GM19455 (cell line): Measurements from ENCODE around the gene MYO15B.

ENCODE experiments used
- ATAC-seq: cut with Tn5 transposase; IDR thresholded peaks from one replicate; pipeline ENCODE4 v1.9.1; 2021; ENCODE audit not compliant: unreplicated experiment

MYO15B gene

DNA sequence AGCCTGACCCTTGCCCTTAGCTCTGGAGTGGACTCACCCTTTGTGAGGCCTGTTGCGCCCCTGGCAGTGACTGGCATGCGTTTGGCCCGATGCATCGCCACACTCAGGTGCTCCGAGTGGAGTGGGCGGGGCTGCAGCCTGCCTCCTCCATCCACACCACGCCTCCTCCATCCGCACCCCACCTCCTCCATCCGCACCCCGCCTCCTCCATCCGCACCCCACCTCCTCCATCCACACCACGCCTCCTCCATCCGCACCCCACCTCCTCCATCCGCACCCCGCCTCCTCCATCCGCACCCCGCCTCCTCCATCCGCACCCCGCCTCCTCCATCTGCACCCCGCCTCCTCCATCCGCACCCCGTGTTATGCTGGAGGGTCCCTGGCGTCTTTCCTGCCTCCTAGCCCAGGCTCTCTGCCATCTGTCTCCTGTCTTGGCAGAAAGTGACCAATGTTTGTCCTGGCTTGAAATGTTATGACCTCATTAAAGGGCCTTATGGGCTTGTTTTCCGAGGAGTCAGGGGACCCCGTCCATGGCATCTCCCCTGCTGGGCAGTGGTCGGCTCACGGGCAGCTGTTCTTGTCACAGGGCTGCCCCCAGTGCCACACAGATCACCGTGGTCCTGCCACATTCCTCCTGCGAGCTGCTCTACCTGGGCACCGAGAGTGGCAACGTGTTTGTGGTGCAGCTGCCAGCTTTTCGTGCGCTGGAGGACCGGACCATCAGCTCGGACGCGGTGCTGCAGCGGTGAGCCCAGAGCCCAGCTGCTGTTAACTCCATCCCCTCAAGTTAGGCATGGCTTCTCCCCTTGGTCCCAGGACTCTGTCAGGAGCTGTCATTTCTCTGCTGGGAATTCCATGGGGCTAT is 28.7 kb upstream of the MYO15B start:
- ATAC-seq = no peak

DNA sequence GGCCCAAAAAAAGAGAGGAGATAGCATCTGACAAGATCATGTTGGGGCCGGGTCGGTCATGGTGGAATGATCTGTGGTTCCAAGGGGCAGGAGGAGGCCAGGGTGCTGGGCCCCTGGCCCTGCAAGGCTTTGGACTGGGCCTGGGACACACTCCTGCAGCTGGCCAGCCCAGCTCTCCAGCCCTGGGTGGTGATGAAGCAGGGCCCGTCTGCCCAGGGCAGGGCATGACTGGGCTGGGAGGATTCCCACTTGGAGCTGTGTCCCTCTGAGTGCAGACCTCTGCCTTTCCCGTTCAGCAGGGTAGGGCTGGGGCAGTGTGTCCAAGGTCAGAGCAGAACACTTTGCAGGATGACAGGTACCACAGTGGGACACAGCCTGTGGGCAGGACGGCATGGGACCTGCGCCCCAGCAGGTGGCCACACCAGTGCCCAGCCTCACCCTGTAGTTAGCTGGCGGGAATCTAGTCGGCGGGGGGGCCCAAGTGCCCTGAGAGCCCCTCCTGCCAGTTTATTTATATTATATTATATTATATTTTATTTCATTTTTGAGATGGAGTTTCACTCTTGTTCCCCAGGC is 27.6 kb upstream of the MYO15B start:
- ATAC-seq = no peak

DNA sequence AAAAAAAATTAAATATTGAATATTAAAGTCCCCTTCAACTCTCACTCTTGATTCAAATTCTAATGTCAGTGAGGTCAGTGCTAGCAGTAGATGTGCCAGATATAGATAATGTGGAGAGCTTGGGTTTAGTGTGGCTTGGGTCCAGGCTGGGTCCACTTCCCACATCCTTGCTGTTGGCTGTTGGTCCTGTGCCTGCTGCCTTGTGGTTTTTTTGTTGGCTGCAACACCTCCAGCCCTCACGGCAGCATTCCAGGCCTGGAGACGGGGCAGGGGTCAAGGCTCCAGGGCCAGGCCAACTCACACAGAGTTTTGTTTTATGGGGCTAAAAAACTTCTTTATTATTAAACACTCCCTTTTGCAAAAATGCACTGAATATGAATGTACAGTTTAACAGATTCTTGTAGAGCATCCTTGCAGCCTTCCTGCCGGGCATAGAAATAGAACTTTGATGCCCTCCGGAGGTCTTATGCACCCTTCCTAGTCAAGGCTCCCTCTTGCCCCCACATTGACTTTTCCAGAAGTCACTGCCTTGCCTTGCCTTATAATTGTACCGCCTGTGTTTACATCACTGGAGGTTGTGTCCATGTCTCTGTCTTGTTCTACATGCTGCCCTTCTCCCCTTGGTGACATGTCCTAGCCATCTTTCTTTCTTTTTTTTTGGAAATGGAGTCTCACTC is 25.5 kb upstream of the MYO15B start:
- ATAC-seq = no peak

DNA sequence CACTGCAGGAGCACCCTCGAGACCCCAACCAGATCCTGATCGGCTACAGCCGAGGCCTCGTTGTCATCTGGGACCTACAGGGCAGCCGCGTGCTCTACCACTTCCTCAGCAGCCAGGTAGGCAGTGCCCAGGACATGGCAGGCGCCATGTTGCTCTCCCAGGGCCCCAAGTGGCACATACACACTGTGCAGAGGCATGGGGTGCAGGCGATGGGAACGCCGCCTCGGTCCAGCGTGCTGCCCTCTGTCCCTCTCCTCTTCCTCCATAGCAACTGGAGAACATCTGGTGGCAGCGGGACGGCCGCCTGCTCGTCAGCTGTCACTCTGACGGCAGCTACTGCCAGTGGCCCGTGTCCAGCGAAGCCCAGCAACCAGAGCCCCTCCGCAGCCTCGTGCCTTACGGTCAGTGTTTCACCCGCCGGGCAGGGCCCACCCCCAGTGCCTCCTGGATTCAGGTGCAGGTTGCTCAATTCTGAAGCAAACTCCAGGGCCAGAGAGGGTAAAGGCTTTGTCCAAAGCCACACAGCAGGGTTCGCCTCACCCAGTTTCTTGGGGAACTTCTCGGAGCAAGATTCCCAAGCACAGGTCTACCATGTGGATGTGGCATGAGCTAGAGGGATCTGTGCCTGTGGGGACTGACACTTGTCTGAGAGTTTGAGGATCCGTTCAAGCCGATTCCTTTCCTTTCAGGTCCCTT is 24.4 kb upstream of the MYO15B start:
- no peak for ATAC-seq

DNA sequence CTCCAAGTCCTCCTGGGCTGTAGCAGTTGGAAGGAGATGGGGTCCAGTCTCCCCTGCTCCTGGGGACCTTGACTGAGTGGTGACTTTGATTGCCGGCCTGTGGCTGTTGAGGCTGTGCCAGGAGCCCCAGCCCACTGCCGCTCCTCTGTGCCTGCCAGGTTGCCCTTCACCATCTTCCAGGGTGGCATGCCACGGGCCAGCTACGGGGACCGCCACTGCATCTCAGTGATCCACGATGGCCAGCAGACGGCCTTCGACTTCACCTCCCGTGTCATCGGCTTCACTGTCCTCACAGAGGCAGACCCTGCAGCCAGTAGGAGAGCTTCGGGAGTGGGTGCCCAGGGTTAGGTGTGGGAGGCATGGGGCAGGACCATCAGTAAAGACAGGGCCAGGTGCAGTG is 23.4 kb upstream of the MYO15B start:
- ATAC-seq = no peak

DNA sequence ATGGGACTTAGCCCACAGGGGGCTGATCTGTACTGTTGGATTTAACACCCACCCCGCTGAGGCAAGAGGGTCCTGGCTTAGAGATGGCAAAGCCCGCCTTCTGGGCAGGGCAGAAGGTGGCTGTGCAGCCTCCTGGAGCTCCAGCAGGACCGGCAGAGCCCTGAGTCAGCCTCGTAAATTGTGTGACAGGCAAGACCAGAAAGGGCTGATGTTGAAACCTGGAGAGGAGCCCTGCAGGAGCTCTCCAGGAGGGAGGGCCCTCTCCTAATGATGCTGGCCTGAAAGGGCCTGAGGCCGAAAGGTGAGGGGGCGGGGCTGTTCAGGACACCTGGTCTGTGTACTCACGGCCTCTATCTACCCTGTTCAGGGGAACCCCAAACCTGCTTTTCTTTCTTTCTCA is 22.5 kb upstream of the MYO15B start:
- no peak for ATAC-seq

DNA sequence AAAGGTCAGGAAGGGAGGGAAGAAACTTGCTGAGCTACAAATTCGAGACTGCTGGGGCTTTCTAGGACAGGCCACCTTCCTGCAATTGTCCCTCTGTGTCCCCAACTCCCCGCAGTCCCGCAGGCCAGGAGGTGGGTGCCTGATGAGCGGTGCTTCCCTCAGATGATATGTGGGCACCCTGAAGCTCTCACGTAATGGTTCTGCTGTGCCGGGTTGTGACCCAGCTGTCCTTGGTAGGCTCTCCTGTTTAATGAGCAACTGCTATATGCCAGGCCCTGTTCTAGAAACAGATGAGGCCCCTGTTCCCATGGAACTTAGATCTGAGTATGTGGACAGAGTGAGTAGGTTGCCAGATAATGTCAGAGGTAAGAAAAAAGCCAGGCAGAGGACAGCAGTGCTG is 22.0 kb upstream of the MYO15B start:
- no peak for ATAC-seq

DNA sequence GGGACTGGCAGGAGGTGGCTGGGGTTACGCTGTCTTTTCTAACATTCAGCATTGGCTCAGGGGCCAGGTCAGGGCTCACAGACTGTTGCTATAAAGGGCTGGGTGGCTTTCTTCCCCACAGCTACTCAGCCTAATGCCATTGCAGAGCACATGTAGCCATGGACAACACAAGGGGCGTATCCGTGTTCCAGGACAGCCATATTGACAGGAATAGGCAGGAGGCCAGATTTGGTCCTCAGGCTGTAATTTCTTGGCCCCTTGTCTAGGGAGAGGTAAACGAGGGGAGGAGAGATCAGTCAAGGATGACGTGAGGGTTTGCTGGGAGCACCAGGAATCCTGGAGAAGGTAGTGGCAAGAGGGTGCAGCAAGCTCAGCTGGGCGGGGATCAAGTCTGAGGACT is 21.2 kb upstream of the MYO15B start:
- no peak for ATAC-seq

DNA sequence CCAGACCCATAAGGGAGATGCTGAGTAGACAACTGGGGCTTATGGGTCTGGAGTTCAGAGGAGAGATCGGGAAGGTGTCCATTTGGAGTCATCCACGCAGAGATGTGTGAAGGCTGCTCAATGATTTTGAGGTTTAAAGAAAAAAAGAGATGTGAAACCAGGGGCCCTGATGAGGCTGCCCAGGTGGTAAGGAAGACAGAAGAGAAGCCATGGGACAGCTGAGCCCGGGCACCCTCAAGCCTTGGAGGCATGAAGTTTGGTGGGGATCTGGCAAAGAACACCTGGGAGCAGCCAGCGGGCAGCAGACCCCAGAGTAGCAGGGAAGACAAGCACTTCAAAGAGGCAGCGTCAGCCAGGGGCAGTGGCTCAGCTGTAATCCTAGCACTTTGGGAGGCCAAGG is 20.8 kb upstream of the MYO15B start:
- ATAC-seq = no peak

DNA sequence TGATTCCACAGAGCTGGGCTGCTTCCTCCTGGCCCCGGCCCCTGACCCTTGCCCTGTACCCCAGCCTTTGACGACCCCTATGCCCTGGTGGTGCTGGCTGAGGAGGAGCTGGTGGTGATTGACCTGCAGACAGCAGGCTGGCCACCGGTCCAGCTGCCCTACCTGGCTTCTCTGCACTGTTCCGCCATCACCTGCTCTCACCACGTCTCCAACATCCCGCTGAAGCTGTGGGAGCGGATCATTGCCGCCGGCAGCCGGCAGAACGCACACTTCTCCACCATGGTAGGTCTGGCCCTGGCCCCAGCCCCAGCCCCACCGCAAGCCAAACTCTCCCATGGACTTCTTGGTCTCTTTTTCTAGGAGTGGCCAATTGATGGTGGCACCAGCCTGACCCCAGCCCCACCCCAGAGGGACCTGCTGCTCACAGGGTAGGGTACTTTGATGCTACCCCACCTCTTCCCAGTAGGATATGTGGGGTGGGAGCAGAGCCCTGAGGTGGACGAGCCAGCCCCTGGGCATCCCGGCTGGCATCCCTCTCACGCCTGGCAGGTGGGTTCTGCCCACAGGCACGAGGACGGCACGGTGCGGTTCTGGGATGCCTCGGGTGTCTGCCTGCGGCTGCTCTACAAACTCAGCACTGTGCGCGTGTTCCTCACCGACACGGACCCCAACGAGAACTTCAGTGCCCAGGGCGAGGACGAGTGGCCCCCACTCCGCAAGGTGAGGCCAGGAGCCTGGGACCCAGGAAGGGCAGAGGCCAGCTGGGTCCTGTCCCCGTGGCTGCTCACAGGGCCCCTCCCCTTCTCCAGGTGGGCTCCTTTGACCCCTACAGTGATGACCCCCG is 19.0 kb upstream of the MYO15B start:
- no peak for ATAC-seq

DNA sequence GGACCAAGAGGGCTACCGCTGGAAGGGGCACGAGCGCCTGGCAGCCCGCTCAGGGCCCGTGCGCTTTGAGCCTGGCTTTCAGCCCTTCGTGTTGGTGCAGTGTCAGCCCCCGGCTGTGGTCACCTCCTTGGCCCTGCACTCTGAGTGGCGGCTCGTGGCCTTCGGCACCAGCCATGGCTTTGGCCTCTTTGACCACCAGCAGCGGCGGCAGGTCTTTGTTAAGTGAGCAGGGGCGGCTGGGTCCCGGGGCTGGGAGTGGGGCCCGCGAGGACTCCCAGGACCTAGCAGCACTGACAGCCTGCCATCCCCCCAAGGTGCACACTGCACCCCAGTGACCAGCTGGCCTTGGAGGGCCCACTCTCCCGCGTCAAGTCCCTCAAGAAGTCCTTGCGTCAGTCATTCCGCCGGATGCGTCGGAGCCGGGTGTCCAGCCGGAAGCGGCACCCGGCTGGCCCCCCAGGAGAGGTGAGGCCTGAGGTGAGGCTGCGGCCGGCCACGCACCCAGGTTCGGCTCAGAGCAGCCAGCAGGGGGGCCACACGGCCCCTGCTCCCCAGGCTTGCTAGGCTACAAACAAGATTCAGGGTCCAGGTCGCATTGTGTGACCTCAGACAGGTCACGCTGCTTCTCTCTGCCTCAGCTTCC is 17.4 kb upstream of the MYO15B start:
- no peak for ATAC-seq

DNA sequence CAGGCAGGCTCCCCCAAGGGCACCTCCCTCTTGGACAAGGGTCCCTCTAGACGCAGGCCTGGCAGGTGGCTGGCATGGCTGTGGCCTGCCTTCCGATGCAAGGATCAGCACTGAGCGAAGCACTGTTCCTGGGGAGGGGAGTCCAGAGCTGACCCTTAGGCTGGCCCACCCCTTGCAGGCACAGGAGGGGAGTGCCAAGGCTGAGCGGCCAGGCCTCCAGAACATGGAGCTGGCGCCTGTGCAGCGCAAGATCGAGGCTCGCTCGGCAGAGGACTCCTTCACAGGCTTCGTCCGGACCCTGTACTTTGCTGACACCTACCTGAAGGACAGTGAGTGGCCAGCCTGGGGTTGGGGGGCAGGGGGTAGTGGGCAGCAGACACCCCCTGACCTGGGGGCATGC is 16.8 kb upstream of the MYO15B start:
- ATAC-seq = no peak

DNA sequence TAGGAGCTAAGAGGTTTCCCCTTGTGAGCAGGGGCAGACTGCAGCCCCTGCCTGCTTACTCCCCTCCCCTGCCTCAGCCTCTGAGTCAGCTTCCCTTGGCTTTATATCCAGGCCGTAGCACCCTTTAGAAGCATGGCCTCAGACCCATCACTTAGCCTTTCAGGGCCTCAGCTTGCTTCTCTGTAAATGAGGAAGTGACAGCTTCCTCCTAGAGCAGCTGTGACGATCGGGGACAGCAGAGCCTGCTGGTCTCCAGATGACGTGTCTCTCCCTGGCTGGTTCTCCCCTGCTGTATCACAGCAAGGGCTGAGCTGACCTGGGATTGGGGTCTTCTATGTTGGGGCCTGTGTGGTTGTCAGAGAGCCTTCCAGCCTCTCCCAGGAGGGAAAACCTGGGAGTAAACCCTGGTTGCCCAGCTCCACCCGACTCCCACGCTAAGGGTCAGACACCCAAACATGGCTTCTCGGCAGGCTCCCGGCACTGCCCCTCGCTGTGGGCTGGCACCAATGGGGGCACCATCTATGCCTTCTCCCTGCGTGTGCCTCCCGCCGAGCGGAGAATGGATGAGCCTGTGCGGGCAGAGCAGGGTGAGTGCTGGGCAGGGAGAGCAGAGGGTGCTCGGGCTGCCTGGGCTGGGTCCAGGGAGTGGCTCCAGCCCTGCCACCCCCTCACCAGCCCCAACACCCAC is 16.3 kb upstream of the MYO15B start:
- no peak for ATAC-seq

DNA sequence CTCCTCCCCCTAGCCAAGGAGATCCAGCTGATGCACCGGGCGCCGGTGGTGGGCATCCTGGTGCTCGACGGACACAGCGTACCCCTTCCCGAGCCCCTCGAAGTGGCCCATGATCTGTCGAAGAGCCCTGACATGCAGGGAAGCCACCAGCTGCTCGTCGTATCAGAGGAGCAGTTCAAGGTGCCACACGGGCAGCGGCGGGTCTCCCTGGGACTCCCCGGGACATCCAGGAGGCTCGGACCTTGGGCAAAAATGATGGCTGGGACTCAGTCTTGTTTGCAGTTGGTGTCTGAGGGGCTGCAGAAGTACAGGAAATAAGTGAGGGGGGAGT is 15.8 kb upstream of the MYO15B start:
- no peak for ATAC-seq

DNA sequence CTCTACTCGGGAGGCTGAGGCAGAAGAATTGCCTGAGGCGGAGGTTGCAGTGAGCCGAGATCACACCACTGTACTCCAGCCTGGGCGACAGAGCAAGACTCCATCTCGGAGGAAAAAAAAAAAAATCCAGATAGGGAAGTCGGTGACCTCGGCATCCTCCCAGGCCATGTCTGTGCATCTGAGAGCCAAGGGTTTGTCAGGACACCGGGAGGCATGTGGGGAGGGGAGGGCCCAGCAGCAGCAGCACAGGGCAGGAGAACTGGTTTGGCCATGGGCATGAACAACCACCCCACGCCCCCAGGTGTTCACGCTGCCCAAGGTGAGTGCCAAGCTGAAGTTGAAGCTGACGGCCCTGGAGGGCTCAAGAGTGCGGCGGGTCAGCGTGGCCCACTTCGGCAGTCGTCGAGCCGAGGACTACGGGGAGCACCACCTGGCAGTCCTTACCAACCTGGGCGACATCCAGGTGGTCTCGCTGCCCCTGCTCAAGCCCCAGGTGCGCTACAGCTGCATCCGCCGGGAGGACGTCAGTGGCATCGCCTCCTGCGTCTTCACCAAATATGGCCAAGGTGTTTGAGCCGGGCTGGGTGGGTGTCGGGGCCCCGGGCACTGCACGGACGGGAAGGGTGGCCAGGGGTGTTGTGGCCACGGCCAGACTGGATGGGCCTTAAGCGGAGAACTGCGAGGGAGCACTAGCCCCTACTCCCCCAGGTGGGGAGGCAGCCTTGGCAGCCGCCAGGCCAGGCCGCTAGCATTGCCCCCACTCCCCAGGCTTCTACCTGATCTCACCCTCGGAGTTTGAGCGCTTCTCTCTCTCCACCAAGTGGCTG is 14.7 kb upstream of the MYO15B start:
- ATAC-seq = no peak

DNA sequence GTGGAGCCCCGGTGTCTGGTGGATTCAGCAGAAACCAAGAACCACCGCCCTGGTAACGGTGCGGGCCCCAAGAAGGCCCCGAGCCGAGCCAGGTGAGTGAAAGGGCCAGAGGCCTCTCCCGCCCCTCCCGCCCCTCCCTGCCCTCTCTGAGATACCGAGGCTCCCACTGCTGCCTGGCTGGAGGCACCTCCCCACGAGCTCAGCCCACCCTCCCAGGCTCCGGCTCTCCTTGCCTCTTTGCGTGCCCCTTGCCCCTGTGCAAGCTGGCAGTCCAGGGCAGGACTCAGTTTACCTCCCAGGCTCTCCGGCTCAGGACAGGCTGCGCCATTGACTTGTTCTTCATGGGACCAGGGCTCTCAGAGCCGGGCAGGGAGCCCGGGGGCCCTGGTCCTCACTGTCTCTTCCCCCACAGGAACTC is 14.1 kb upstream of the MYO15B start:
- ATAC-seq = no peak

DNA sequence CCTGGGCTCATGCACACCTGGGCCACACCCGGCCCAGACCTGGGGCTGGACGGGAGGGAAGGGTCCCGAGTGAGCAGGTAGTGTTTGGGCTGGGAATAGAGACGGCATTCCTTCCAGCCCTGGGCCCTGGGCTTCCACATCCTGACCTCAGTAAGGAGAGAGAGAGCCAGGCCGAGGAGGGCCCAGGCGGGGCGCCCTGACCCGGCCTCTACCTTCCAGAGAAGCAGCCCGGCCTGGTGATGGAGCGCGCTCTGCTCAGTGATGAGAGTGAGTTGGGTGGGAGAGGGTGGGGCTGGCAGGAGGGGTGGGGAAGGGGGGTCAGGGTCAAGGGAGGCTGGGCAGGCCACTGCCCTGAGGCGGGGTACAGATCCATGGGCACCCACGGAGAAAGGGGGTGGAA is 13.6 kb upstream of the MYO15B start:
- no peak for ATAC-seq

DNA sequence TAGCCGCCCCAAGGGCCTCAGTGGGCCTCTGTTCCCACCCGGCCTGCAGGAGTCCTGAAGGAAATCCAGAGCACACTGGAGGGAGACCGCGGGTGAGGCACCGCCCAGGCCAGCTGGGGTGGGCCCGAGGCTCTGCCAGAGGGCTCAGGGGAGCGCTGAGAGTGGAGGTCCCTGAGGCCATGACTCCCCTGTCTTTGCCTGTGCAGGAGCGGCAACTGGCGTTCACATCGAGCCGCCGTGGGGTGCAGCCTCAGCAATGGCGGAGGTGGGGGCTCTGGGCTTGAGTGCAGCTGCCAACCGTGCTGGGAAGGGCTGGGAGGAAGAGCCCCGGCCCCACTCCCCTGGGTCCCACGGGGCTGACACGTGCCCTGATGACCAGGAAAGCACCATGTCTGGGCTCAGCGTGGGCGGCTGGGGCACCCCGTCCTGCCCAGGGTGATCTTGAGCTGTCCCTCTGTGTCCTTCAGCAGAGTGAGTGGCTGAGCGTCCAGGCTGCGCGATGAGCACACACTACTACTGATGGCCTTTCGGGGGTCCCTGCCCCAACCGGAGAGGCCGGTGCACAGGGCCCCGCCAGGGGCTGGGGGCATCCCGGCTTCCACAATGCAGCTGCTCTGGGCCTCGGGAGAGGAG is 13.1 kb upstream of the MYO15B start:
- no peak for ATAC-seq

DNA sequence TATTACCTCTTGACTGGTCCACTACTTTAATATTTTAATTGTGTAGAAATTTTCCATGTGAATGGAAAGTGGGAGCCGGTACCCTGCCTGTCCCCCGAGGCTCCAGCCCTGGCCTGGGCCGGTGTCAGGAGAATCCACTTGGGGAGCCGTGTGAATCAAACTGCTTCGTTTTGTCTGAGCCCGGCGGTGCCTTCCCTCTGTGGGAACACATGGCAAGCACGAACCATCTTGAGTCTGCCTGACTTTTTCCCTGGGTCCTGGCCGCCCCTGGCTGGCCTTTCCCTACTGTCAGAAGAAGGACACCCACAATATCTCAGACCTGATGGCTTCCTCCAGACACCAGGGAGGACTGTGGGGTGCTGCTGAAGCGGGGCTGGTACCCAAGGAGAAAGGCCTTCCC is 12.4 kb upstream of the MYO15B start:
- no peak for ATAC-seq
